Activated CD8-positive, alpha-beta memory T cell treated with anti-CD3 and anti-CD28 coated beads for 4 hours (primary cell): ENCODE data around the gene ANKMY1.
"Not testable (repeated sequence)": the region's sequence is repeated elsewhere in the genome, so short reads cannot be mapped to it uniquely, and the experiment has no call there.

Experiments used
- DNase-seq, 2 donors: peaks; one replicate each; pipeline ENCODE4 v3.0.0-alpha.2; 2020; ENCODE audit warnings: low read depth in 2 of 2

ANKMY1 gene

DNA sequence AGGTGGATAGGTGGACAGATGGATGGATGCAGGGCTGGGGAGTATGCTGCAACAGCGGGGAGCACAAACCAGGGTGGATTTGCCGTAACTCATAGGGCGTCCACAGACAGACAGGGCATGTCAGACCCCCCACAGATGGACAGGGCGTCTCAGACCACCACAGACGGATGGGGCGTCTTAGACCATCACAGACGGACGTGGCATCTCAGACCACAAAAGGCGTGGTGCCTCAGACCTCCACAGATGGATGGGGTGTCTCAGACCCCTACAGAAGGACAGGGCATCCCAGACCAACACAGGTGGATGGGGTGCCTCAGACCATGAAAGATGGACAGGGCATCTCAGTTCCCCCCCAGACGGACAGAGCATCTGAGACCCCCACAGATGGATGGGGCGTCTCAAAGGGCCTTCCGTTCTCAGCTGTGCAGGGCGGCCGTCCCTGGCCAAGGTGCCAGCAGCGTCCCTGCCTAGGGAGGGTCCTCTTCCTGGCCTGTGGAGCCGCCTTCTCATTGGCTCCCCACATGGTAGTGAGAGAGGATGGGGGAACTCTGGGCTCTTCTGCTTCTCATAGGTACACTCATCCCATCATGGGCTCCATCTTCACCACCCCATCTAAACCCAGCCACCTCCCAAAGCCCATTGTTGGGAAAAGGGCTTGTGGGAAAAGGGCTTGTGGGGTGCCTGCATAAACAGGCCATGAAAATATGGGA, 2.1 kb downstream of the ANKMY1 start:
- DNase-seq: no peak

DNA sequence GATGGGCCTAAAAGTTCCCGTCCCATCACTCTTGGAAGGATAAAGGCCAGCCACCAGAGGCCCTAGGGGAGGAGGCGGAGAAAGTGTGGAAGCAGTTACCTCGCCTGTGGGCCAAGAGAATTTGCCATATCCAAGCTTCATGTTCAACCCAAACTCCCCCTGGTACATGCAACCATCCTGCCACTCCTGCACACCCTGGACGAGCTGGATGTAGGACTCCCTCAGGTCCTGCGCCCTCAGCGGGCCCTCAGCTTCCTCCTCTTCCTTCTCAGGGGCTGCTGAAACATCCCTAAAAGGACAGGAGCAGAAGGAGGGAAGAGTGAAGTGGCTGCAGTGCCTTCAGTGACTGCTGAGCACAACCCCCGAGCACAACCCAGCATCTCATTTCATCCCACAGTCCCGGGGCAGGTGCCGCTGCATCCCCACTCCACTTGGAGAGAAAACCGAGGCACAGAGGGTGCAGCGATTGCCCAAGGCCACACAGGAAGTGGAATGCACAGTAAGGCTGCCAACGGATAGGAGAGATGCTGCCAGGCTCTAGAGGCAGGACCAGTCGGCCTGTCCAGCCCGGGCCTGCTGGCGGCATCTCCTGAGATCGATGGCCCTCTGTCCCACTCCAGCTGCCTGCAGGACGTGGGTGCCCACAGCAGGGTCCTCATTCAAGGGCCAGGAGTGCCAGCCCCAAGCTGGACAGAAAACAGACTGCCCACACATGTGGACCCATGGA, 2.9 kb downstream of the ANKMY1 start:
- no peak for DNase-seq

DNA sequence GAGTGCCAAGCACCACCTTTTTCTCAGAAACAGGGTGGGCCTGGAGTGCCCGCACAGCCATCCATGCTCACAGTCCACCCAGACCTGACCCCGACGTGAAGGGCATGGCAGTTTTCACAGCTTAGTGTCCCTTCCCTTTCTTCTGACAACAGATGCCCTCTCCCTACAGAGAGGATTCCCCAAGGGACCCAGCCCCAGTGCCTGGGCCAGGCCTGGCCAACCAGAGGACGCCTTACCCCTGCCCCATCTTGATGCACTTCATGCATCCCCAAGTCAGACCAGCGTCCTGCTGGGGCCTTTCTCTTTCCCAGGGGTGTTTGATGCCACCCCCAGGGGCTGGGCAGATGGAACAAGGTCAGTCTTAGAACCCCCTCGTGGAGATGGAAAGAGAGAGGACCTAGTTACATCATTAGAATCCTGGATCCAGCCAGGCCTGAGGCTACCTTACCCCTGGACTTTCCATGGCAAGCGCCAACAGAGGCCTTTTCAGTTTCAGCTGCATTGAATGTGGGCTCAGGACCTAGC, 3.8 kb downstream of the ANKMY1 start:
- no peak for DNase-seq

DNA sequence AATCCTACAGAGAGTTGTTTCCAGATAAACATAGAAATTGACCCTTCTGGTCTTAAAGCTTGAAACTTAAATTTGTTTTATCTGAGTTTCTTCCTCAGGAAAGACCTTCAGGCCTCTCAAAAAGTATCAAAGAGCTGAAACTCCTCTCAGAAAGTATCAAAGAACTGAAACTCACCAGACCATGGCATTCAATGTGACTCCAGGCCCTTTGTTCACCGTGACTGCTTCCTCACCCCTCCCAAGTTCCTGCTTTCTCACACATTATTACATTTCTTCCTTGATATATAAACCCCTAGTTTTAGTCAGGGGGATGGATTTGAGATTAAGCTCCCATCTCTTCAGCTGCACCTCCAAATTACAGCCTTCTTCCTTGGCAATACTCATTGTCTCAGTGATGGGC, 6.0 kb downstream of the ANKMY1 start:
- DNase-seq: no peak

DNA sequence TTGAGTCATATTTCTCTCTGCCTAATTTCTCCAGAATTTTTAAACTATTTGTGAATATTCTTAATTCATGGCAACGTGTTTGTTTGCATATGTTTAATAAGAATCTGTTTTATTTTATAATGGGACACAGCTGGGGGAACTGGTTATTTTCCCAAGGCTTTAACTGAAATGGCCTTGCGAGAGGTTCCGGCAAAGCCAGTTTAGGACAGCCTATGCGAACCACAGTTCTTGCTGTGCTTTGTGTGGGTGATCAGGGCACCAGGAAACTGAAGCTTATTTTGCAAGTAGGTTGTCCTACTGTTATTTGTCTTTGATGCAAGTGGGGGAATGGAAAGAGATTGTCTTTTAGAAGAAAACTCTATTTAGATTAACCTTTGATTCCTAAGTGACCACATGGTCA, 6.5 kb downstream of the ANKMY1 start:
- DNase-seq: no peak

DNA sequence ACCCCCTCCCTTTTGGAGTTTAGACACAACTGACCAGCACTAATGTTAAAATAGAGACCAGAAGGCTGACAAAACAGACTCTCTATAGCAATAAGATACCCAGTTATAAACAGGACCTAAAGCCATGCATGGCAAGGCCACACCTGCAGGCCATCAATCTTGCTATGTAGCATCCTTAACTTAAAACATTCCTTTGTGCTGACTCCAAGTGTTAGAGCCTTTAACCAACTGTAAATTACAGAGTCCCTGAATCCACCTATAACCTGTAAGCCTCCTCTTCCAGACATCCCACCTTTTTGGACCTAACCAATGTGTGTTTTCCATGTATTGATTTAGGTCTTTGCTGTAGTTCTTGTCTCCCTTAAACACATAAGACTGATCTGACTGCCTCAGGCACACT, 17.9 kb downstream of the ANKMY1 start:
- no peak for DNase-seq

DNA sequence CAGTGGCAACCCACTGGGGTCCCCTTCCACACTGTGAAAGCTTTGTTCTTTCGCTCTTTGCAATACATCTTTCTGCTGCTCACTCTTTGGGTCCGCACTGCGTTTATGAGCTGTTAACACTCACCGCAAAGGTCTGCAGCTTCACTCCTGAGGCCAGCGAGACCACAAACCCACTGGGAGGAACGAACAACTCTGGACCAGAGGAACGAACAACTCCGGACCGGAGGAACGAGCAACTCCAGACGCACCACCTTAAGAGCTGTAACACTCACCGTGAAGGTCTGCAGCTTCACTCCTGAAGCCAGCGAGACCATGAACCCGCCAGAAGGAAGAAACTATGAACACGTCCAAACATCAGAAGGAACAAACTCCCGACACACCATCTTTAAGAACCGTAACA, 18.7 kb downstream of the ANKMY1 start:
- DNase-seq: not testable (repeated sequence)

DNA sequence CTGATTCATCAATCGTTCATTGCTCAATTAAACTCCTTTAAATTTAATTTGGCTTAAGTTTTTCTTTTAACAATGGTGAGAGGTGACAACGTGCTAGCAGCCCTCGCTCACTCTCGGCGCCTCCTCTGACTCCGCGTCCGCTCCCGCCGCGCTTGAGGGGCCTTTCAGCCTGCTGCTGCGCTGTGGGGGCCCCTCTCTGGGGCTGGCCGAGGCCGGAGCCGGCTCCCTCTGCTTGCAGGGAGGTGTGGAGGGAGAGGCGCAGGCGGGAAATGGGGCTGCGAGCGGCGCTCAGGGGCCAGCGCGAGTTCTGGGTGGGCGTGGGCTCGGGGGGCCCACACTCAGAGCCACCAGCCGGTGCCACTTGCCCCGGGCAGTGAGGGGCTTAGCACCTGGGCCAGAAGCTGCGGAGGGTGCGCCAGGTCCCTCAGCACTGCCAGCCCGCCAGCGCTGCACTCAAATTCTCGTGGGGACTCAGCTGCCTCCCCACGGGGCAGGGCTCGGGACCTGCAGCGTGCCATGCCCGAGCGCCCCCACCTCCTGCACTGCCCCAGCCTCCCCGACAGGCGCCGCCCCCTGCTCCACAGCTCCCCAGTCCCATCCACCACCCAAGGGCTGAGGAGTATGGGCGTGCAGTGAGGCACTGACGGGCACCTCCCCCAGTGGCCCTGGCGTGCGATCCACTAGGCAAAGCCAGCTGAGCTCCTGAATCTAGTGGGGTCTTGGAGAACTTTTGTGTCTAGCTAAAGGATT, 19.6 kb downstream of the ANKMY1 start:
- no peak for DNase-seq

DNA sequence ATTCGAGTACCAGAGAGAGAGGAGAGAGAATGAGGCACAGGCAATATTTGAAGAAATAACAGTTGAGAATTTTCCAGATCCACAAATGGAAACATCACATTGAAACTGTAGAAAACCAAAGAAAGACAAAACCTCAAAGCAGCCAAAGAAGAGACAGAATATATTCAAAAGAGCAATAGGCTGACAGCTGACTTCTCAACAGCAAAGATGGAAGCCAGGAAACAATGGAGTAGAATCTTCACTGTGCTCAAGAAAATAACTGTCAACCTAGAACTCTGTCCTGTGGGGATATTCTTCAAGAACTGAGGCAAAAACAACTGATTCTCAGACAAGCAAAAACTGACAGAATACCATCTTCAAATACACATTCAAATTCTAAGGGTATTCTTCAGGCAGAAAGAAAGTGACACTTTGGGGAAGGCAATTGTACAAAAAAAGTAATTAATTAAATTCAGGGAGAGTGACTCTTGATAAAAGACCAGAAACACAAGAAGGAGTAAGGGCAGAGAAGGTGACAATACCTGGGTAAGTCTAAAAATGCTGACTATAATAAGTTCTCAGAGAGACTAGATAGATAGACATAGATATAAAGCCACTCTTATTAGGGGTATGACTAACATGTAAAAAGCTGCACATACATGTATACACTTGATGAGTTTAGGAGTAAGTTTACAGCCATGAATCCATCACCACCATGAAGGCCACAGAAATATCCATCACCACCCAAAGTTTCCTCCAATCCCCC, 25.6 kb downstream of the ANKMY1 start:
- DNase-seq: no peak

DNA sequence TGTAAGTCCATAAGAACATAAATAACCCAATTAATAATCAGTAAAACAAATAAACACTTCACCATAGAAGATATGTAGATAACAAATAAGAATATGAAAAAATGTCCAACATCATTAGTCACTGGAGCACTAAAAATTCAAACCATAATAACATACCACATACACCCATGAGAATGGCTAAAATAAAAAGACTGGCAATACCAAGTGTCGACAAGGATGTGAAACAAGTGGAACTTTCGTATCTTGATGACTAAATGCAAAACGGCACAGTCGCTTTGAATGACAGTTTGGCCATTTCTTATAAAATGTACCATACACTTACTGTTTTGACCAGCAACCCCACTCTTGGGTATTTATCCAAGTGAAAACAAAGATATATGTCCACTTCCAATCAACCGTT, 26.8 kb downstream of the ANKMY1 start:
- DNase-seq: no peak

DNA sequence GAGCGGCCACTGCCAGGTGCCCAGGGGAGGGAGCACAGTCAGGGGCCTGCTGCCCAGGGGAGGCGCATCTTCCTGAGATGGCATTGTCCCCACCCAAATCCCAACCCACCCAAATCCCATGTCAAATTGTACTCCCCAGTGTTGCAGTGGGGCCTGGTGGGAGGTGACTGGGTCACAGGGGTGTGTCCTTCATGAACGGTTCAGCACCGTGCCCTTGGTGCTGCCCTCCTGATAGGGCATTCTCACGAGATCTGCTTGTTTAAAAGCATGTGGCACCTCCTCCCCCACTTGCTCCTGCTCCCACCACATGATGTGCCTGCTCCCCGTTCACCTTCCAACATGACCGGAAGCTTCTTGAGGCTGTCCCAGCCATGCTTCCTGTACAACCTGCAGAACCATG, 27.6 kb downstream of the ANKMY1 start:
- no peak for DNase-seq

DNA sequence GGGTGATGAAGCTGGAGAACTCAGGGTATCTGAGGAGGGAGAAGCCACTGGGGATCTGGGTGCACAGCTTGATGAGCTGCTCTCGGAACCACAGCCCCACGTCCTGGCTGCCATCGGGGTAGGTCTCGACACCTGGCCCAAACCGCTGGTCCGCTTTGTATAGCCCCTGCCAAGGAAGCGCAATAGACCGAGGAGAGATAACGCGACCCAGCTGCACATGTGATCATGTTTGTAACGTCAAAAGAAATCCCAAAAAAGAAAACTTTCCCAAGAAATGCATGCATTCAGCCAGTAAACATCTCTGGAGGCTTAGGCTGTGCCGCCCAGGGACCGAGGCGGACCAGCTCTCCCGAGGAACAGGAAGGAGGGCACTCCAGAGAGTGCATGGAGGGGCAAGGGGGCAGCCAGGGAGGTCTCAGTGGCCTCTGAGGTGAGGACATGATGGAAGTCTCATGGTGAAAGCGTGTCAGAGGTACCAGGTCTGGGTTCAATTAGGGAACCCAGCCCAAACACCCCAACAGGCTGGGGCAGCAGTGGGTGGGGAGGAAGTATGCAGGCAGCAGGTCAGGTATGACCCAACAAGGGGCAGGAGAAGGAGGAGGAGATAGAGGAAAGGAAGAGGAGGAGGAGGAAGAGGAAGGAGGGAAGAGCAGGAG, 28.3 kb downstream of the ANKMY1 start:
- DNase-seq: no peak

DNA sequence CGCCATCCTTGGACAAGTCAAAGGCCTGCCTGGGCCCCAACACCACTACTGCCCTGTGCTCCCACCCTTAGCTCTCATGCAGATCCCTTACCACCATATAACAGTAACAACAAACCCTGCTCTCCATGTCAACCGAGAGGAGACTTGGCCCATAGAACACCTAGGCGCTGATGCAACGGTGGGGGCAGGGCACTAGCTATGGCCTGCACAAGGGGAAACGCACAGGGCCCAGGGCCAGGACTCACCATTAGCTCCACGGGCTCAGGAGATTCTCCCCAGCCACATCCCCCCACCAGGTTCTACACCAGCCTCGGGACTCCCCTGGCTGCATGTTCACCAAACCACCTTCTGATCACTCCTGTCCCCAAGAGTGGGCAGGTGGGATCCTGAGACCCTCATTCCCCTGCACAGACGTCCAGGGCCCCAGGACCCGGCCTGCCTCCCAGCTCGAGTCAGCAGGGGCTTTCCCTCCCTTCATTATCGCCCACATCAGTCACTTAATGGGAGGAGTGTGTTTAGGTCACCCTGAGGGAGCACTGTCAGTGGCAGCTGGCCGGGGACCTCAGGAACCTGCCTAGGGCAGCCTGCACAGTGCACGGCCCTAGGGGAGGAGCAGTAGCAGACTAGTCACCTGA, 29.3 kb downstream of the ANKMY1 start:
- no peak for DNase-seq

DNA sequence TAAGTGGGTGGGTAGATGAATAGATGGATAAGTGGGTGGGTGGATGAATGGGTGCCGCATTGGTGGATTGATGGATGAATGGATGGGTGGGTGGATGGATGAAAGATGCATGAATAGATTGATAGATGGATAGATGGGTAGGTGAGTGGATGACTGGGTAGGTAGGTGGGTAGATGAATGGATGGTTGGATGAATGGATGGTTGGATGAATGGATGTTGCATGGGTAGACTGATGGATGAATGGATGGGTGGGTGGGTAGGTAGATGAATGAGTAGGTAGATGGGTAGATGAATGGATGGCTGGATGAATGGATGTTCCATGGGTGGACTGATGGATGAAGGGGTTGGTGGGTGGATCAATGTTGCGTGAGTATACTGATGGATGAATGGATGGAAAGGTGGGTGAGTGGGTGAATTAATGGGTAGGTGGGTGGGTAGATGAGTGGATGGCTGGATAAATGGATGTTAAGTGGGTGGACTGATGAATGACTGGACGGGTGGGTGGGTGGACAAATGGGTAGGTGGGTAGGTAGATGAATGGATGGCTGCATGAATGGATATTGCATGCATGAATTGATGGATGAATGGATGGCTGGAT, 30.5 kb downstream of the ANKMY1 start:
- DNase-seq: no peak

DNA sequence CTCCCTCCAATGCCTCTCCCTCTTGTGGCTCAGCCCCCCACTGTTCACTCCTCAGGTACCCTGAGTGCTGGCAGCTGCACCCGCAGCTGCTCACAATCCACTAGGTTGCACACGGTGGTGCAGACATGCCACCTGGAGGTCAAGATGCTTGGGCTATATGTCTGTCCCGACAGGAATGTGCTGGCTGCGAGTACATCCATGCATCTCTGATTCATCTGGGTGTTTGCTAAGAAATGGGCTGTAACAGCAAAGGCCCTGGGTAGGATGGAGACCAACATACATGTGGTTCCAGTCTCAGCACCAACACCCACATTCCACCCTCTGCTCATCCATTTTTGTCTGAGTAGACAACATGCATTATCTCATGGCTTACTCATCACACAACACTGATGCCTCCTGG, 31.3 kb downstream of the ANKMY1 start:
- no peak for DNase-seq

DNA sequence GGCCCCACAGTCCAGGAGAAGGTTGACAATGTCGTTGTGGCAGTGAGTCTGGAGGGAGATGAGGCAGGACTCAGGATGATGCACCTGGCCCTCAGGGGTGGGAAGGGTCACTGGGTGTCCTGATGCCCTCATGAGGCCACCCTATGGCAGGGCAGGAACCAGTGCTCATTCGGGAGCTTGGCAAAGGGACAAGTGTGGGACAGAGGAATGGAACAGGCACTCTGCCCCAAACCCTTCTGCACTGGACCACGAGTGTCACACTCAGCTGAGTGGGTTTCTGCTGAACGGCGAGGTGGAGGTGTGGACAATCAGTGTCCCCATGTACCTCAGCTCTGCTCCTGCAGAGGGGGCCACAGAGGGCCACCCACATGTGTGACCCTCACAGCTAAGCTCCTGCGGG, 32.0 kb downstream of the ANKMY1 start:
- no peak for DNase-seq

DNA sequence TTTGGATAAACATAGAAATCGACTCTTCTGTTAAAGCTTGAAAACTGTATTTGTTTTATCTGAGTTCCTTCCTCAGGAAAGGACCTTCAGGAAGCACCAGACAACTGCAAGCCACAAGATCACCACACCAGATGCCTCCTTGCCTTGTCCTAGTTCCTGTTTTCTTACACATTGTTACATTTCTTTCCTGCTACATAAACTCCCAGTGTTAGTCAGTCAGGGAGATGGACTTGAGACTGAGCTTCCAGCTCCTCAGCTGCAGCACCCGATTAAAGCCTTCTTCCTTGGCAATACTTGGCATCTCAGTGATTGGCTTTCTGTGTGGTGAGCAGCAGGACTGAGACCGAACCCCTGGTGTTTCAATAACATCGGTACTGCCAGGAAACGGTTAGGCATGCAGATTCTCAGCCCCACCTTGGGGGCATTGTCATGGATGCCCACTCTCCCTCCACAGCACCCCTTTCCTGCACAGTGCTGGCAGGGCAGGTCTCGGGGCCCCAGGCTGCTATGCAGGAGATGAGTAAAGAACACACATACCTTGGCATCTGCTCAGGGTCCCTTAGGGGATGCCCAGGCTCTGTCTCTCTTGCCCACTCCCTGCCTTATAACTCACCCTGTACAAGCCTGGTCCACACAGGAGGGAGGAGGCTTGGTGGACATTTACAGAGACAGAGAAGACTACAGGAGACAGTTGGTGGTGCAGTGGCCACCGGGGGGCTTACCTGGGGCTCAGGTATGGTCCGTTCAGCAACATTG, 32.6 kb downstream of the ANKMY1 start:
- DNase-seq: no peak

DNA sequence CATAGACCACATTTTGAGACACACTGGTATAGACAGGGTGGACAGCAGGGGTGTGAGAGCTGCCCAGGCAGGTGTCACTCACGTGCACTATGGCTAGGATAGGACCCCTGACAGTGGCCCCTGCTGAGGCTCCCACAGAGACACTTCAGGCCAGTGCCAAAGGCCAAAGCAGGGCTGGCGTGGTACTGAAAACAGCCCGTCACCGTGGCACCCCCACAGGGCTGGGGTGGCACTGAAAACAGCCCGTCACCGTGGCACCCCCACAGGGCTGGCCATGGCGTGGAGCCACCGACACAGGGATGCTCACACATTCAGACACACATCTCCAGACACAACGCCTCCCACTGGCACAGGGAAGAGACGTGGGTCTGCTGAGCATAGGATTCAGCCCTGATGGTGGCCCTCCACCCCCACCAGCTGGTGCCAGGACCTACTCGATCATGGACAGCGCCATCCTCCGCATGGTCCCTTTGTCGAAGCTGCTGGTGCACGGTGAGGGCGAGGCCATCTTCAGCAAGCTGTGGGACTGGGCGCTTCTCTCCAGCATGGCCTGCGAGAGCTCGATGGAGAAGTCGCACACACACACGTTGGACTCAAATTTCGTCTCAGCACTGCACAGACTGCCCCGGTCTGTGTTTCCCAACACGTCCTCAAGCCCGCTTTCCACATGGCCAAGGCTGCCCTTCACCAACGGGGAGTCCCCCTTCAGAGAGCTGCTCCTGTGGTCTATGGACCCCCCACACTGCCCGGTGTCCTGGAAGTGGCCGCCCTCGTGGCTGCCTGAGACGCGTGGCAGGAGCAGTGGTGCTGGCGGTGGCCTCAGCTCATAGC, 34.1 kb downstream of the ANKMY1 start:
- DNase-seq: no peak

DNA sequence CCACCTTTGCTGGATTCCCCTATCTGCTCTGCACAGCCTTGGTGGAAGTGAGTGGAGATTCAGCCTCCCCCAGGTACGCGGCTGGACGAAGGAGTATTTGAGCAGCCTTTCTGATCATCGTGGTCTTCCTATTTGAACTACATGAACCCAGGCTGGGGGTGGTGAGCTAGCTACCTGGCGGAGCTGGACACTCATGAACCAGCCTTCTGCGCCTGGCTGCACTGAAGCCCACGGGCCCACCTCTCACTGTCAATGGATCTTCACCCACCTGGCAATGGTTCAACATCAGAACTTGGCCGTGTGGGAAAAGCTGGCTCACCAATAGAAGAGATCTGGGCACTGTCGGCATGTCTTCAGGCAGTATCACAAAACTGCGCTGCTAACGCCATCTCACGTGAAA, 35.4 kb downstream of the ANKMY1 start:
- DNase-seq: no peak
